Natural killer cell treated with Interleukin-12 subunit alpha and Interleukin-12 subunit beta and Interleukin-15 and Interleukin-18, amount 100 ng/mL, for 72 hours (primary cell): Measurements from ENCODE around the gene MYOD1. TPM values are rescaled to one million over a fixed set of nuclear protein-coding genes. Genes with fewer than 3 reads are reported as not detected.

Experiments used
- ATAC-seq, 2 donors: fragments of 150-1000 bp; cut with Tn5 transposase in 1 of 2; sonication (Bioruptor Pico), chemical (Tn5 transposase) in 1 of 2; 2 replicates each; pipeline ENCODE4 v1.10.0; 2021
- DNase-seq: peaks from one replicate; pipeline ENCODE4 v3.0.0; 2022; ENCODE audit warnings: low spot score
- H3K27ac Mint-ChIP-seq, 2 donors: 1 replicate in 1 of 2; 2 replicates in 1 of 2; pipeline ENCODE4 v1.8.0; 2022; ENCODE audit warnings: mixed read lengths in 2 of 2, mild to moderate bottlenecking in 1 of 2, moderate library complexity in 1 of 2
- H3K27me3 Mint-ChIP-seq, 2 donors: 1 replicate in 1 of 2; 2 replicates in 1 of 2; pipeline ENCODE4 v1.8.0; 2022; ENCODE audit warnings: mixed read lengths in 2 of 2
- H3K36me3 Mint-ChIP-seq: one replicate; pipeline ENCODE4 v1.8.0; 2022; ENCODE audit warnings: mixed read lengths
- H3K4me1 Mint-ChIP-seq, 2 donors: 1 replicate in 1 of 2; 2 replicates in 1 of 2; pipeline ENCODE4 v1.8.0; 2022; ENCODE audit warnings: low read depth in 2 of 2, mixed read lengths in 2 of 2, mild to moderate bottlenecking in 1 of 2
- H3K4me3 Mint-ChIP-seq: one replicate; pipeline ENCODE4 v1.8.0; 2022; ENCODE audit warnings: mixed read lengths
- H3K9me3 Mint-ChIP-seq: 2 replicates; pipeline ENCODE4 v1.8.0; 2022; ENCODE audit warnings: mixed read lengths
- total RNA-seq, 2 donors: library from RNA; stranded (reverse); gene quantifications; one replicate each; pipeline ENCODE4 v1.2.3, GENCODE V29; 2022

MYOD1 gene
- total RNA-seq, 2 donors from 2014 or later: not detected

DNA sequence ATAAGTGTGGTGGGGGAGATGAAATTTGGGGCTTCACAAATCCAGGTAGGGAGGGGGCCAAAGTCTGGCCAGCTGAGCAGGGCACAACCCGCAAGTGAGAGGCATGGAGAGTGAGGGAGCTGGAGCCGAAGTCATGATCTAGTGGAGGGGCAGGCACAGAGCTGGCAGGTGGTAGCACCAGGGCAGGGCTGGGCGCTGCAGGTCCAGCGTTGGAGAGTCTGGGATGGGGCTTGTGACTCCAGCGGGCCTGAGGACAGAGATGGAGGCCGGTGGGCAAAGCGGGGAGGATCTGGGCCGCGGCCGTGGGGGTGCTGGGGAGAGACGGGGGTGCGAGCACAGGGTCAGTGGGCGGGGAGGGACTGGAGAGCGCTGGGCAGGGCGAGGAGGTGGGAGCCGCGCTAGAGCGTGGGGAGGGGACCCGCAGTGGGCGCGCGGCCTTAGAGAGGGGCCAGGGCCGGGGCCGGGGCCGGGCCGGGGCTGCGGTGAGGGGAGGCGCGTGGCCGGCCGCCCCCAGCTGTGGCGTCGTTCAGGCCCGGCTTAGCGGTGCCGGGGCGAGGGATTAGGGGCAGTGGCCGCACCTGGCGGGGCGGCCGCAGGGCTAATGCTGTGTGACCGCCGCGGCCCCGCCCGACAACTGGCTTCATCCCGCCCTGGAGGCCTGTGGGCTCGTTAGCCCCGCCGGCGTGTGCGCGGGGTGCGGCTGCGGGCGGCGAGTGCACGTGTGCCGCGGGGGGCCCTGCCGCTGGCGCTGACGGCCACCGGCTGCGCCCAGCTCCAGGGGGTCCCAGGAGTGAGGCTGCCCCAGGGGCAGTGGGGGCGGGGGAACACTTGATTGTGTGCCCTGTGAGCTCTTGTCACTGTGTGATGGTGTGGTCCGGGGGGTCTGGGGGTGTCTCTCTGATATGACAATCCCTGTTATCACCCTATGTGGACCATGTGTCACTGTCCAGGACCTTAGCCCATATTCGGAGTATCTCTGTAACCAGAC lies 23.6 kb upstream of the MYOD1 start:
- Mint-ChIP-seq H3K27ac (no peak overlapping the region), H3K9me3 (no peaks in the 10 kb centered on the region), H3K4me1 (no peaks in the 10 kb centered on the region), H3K36me3 (no peaks in the 10 kb centered on the region), H3K4me3 (no peak overlapping the region), H3K27me3 (peaks cover 43 to 68% of the 10 kb centered on the region in 2 donors)
- ATAC-seq (peak in 1 of 2 donors; percentile 47), DNase-seq (no peak)

DNA sequence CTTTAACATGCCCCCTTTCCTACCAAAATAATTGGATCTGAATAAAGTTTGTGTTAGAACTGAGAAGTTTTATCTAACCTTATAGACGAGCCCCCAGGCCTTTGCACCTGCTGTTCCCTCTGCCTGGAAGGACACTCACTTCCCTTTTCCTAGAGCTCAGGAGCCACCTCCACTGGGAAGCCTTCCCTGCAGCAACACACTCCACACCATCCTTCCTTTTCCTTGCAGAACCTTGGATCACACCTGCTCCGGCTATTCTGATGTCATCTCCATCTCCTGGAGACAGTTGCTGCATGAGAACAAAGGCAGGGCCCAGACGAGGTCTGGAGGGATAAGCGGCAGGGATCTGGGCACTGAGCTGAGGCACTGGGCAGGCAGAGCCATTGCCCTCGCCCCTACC lies 22.6 kb upstream of the MYOD1 start:
- no peaks in the 10 kb centered on the region for H3K36me3 Mint-ChIP-seq
- no peaks in the 10 kb centered on the region for H3K4me1 Mint-ChIP-seq
- no peak overlapping the region for H3K27ac Mint-ChIP-seq
- DNase-seq (no peak), ATAC-seq (peak in 1 of 2 donors; percentile 3)
- H3K27me3 Mint-ChIP-seq: peaks cover 44 to 59% of the 10 kb centered on the region in 2 donors
- H3K4me3 Mint-ChIP-seq: no peak overlapping the region
- H3K9me3 Mint-ChIP-seq: no peaks in the 10 kb centered on the region

GRCh38 chr11:17697175-17697949 lies 22.0 kb upstream of the MYOD1 start:
- ATAC-seq (peak in 1 of 2 donors; percentile 18), DNase-seq (no peak)
- Mint-ChIP-seq H3K4me1 (no peaks in the 10 kb centered on the region), H3K27ac (no peak overlapping the region), H3K4me3 (no peak overlapping the region), H3K9me3 (no peaks in the 10 kb centered on the region), H3K27me3 (peaks cover 41 to 52% of the 10 kb centered on the region in 2 donors), H3K36me3 (no peaks in the 10 kb centered on the region)

GRCh38 chr11:17699147-17700114 lies 19.9 kb upstream of the MYOD1 start:
- Mint-ChIP-seq H3K9me3 (no peaks in the 10 kb centered on the region), H3K27ac (no peak overlapping the region), H3K4me1 (no peaks in the 10 kb centered on the region), H3K36me3 (no peaks in the 10 kb centered on the region), H3K4me3 (no peak overlapping the region), H3K27me3 (peaks cover 36 to 47% of the 10 kb centered on the region in 2 donors)
- DNase-seq (no peak), ATAC-seq (no peak)

DNA sequence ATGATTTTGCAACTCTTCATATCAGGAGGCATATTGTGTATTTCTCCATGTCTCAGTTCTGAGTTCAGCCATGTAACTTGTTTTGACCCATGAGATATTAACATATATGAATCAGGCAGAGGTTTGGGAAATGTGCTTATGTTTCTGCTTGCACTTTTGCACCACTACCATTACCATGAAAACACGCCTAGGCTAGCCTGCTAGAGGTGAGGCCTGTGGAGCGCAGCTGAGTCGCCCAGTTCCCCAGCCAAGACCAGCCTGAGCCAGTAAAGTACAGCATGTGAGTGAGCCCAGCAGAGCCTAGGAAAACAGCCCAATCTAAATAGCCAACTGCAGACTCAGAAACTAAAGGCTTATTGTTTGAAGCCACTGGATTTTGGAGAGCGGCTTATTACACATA lies 18.4 kb upstream of the MYOD1 start:
- no peaks in the 10 kb centered on the region for H3K4me1 Mint-ChIP-seq
- ATAC-seq (no peak), DNase-seq (no peak)
- H3K9me3 Mint-ChIP-seq: no peaks in the 10 kb centered on the region
- no peaks in the 10 kb centered on the region for H3K36me3 Mint-ChIP-seq
- H3K4me3 Mint-ChIP-seq: no peak overlapping the region
- no peak overlapping the region for H3K27ac Mint-ChIP-seq
- peaks cover 33 to 50% of the 10 kb centered on the region in 2 donors for H3K27me3 Mint-ChIP-seq

- peaks cover 21 to 37% of the 10 kb centered on the region in 2 donors for H3K27me3 Mint-ChIP-seq
Measured at GRCh38 chr11:17702876-17703275, 16.5 kb upstream of the MYOD1 start.

DNA sequence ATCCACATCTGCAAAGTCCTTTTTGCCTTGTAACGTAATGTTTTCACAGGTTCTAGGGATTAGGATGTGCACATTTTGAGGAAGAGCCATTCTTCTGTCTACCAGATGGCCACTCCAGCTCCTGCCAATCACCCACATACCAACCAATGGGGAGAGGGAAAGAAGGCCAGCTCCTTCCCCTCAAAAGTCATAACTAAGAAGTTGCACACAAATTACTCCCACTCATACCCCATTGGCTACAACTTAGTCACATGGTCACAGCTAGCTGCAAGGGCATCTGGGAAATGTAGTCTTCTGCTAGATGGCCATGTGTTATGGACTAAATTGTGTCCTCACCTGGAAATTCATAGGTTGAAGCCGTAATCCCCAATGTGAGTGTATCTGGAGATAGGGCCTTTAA lies 15.4 kb upstream of the MYOD1 start:
- H3K4me3 Mint-ChIP-seq: no peak overlapping the region
- no peak for ATAC-seq
- no peaks in the 10 kb centered on the region for H3K36me3 Mint-ChIP-seq

More at GRCh38 chr11:17702876-17703275, 16.5 kb upstream of the MYOD1 start:
- H3K9me3 Mint-ChIP-seq: no peaks in the 10 kb centered on the region
- ATAC-seq: no peak
- H3K36me3 Mint-ChIP-seq: no peaks in the 10 kb centered on the region
- DNase-seq: no peak
- no peak overlapping the region for H3K27ac Mint-ChIP-seq
- H3K4me1 Mint-ChIP-seq: no peaks in the 10 kb centered on the region
- no peak overlapping the region for H3K4me3 Mint-ChIP-seq

DNA sequence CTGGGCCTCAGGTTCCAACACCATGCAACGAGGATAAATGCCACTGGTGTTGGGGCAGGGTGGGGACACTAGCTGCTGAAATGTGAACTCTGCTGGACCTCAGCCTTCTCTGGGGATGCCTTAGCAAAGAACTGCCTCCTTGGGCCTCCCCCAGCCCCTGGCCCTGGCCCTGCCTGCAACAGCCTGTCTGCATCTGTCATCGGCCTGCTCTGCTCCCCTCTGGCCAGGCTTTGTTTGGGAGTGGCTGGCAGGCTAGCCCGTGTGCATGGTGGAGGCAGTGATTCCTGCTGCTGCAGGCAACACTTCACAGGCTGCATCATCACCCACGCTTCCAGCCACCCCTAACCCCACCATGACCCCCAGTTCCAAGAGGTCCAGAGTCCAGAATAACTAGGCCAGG lies 11.5 kb upstream of the MYOD1 start:
- DNase-seq: no peak
- Mint-ChIP-seq H3K36me3 (no peaks in the 10 kb centered on the region), H3K27ac (no peak overlapping the region), H3K9me3 (no peaks in the 10 kb centered on the region), H3K27me3 (peaks cover 12 to 31% of the 10 kb centered on the region in 2 donors), H3K4me3 (no peak overlapping the region), H3K4me1 (no peaks in the 10 kb centered on the region)
- ATAC-seq: no peak

More for the DNA sequence above, 15.4 kb upstream of the MYOD1 start:
- no peak for DNase-seq
- H3K9me3 Mint-ChIP-seq: no peaks in the 10 kb centered on the region
- H3K4me1 Mint-ChIP-seq: no peaks in the 10 kb centered on the region
- no peak overlapping the region for H3K27ac Mint-ChIP-seq
- peaks cover 15 to 31% of the 10 kb centered on the region in 2 donors for H3K27me3 Mint-ChIP-seq

DNA sequence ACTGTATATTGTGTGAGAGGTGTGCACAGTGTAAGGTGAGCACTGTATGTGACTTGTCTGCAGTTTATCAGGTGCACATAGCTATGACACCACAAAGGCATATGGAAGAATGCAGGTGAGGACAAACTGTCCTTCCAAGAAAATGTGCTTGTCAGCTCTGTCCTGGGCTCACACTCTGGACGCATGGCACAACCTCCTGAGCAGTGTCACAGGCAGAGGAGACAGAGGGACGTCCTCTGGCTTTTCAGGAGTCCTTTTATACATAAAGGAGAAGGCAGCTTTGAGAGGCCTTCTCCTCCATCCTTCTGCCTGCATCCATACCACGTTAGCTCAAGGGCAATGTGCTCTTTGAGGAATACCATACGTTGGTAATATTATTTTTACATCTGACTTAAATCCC lies 7.5 kb upstream of the MYOD1 start:
- H3K27ac Mint-ChIP-seq: no peak overlapping the region
- peaks cover 6 to 7% of the 10 kb centered on the region in 2 donors for H3K27me3 Mint-ChIP-seq
- H3K9me3 Mint-ChIP-seq: no peaks in the 10 kb centered on the region
- H3K4me3 Mint-ChIP-seq: no peak overlapping the region
- ATAC-seq (no peak), DNase-seq (no peak)
- H3K4me1 Mint-ChIP-seq: no peaks in the 10 kb centered on the region
- no peaks in the 10 kb centered on the region for H3K36me3 Mint-ChIP-seq

GRCh38 chr11:17713851-17714250 lies 5.5 kb upstream of the MYOD1 start:
- H3K27ac Mint-ChIP-seq: no peak overlapping the region
- no peaks in the 10 kb centered on the region for H3K36me3 Mint-ChIP-seq
- no peak overlapping the region for H3K4me3 Mint-ChIP-seq
- no peaks in the 10 kb centered on the region for H3K4me1 Mint-ChIP-seq
- no peaks in the 10 kb centered on the region for H3K9me3 Mint-ChIP-seq
- H3K27me3 Mint-ChIP-seq: peaks cover 7 to 10% of the 10 kb centered on the region in 2 donors
- ATAC-seq (no peak), DNase-seq (no peak)

DNA sequence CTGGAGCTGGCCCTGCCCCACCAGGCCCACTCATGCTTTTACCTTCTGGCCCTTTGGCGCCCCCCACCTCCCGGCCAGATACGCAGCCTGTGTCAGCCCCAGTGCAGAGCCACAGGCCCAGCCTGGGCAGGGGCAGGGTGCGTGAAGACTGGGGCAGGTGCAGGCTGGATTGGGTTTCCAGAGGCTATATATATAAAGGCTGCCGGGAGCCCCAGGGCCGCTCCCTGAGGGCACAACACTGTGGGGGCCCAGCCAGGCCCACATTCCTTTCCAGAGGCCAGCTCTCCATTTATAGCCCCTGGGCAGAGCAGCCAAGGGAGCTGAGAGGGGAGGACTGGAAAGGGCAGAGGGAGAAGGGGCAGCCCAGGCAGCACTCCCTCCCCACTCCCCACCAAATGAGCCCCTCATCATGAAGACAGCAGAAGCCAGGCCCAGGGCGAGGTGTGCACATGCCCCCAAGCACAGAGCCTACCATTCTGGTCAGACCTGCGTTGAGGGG lies 5.0 kb upstream of the MYOD1 start:
- H3K4me1 Mint-ChIP-seq: no peaks in the 10 kb centered on the region
- H3K4me3 Mint-ChIP-seq: no peak overlapping the region
- ATAC-seq: no peak
- H3K36me3 Mint-ChIP-seq: no peaks in the 10 kb centered on the region
- DNase-seq: no peak
- no peaks in the 10 kb centered on the region for H3K9me3 Mint-ChIP-seq
- H3K27me3 Mint-ChIP-seq: peaks cover 7 to 12% of the 10 kb centered on the region in 2 donors
- no peak overlapping the region for H3K27ac Mint-ChIP-seq

DNA sequence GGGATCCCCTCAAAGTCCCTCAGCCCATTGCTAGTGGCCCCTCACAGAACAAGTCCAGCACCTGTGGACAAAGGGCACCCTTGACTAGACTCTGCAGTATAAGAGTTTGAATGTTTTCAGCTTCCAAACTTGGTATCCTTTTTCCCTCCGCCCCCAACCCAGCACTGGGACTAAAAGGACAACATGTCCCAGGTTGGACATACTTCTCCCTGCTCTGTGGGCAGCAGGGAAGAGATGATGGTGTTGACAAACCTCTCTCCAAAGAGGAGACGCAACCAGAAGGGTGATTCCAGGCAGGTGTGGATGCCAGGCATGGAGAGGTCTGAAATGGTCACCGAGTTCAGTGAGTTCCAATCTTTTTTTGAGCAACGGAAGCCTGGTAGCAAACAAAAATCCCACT lies 4.5 kb upstream of the MYOD1 start:
- Mint-ChIP-seq H3K36me3 (no peaks in the 10 kb centered on the region), H3K9me3 (no peaks in the 10 kb centered on the region), H3K4me1 (no peaks in the 10 kb centered on the region), H3K27me3 (peaks cover 7 to 12% of the 10 kb centered on the region in 2 donors), H3K4me3 (no peak overlapping the region), H3K27ac (no peak overlapping the region)
- ATAC-seq (no peak), DNase-seq (no peak)

GRCh38 chr11:17716807-17717206 lies 2.6 kb upstream of the MYOD1 start:
- Mint-ChIP-seq H3K27ac (no peak overlapping the region), H3K9me3 (no peaks in the 10 kb centered on the region), H3K4me3 (no peak overlapping the region), H3K36me3 (no peaks in the 10 kb centered on the region), H3K4me1 (no peaks in the 10 kb centered on the region), H3K27me3 (peaks cover 8 to 13% of the 10 kb centered on the region in 2 donors)
- ATAC-seq (no peak), DNase-seq (no peak)
